DND-41 (cell line): ENCODE results near the gene GYPB.
"Not testable (repeated sequence)": the region's sequence is repeated elsewhere in the genome, so short reads cannot be mapped to it uniquely, and the experiment has no call there.

ENCODE experiments used
- EZH2 ChIP-seq: IDR thresholded peaks from 3 replicates; pipeline ENCODE4 v1.6.1; 2012; ENCODE audit warnings: borderline replicate concordance, low read depth, mild to moderate bottlenecking, moderate library complexity, low read length, inconsistent platforms; ENCODE audit not compliant: severe bottlenecking
- TF ChIP-seq, protein P1 (sequence below): IDR thresholded peaks from 2 replicates; pipeline ENCODE4 v1.5.1; 2012; ENCODE audit warnings: borderline replicate concordance, low read length, moderate library complexity, mild to moderate bottlenecking; ENCODE audit not compliant: poor library complexity, severe bottlenecking; ENCODE audit errors: extremely low read depth

GRCh38 chr4:143975527-143975926 is 43.7 kb downstream of the GYPB start:
- TF ChIP-seq EZH2: not testable (repeated sequence)
- TF ChIP-seq, protein P1, sequence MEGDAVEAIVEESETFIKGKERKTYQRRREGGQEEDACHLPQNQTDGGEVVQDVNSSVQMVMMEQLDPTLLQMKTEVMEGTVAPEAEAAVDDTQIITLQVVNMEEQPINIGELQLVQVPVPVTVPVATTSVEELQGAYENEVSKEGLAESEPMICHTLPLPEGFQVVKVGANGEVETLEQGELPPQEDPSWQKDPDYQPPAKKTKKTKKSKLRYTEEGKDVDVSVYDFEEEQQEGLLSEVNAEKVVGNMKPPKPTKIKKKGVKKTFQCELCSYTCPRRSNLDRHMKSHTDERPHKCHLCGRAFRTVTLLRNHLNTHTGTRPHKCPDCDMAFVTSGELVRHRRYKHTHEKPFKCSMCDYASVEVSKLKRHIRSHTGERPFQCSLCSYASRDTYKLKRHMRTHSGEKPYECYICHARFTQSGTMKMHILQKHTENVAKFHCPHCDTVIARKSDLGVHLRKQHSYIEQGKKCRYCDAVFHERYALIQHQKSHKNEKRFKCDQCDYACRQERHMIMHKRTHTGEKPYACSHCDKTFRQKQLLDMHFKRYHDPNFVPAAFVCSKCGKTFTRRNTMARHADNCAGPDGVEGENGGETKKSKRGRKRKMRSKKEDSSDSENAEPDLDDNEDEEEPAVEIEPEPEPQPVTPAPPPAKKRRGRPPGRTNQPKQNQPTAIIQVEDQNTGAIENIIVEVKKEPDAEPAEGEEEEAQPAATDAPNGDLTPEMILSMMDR: not testable (repeated sequence)
